Measurements from ENCODE around the gene CD58.
A peak's percentile ranks its signal among the peaks of the same experiment; 100 is the strongest.

The CD58 gene

DNA sequence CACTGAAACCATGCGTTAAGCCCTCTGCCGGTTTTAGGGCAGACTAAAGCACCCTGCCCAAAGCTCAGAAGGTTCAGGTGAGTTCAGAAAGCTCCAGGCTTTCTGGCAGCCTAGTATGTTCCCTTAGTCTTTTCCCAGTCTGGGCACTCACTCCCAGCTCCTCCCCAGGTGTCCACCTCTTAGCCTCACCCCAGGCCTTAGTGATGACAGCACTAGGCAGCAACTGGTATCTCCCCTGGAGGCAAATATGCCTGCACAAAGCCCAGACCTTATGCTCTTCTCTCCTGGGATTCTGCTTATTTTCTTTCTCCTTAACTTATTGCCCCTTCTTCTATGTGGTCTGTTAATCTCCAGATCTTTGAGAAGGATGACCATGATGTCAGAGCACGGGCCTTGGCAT, 80.2 kb downstream of the CD58 start:
- DNase-seq = no peak

DNA sequence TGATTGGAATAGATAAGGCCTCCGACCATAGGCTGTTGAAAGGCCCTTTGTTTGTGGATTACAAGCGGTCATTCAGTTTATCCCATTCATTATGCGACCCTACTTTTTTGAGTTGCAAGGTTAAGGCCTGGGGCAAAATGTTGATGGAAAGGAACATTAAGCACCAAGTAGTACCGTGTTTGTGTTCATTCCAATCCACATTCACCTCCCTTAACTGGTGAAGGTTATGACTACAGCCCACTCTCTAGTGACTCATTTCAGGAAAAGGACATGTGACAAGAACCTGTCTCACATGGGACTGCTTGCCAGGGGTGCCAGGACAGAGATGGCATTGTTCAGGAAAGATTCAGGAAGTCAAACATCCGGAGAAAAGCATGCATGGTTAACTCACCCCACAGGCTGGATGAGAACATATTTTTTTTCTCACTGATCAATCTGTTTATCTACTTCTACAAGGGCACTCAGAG, 81.6 kb downstream of the CD58 start:
- DNase-seq = no peak

- DNase-seq = no peak
Measured at GRCh38 chr1:116488071-116488470, 82.8 kb downstream of the CD58 start.

- DNase-seq = no peak
Measured at GRCh38 chr1:116487583-116487982, 83.2 kb downstream of the CD58 start.

DNA sequence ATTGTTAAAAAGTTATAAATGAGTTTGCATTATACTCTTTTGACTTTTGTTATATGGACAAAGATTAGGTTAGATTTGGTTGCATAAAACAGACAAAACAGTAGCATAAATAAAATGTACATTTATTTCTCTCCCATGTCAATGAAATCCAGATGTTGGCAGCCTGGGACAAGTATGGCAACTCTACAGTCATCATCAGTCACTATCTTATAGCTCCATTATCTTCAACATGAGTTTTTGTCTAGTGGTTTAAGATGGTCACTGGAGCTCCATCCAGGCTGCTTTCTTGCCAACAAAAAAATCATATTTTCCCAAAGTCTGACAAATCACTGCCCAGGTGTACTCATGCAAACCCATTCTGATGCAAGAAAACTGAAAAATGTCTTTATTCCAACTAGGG, 83.8 kb downstream of the CD58 start:
- DNase-seq = no peak

GRCh38 chr1:116486424-116486823, 84.4 kb downstream of the CD58 start:
- DNase-seq = no peak

DNA sequence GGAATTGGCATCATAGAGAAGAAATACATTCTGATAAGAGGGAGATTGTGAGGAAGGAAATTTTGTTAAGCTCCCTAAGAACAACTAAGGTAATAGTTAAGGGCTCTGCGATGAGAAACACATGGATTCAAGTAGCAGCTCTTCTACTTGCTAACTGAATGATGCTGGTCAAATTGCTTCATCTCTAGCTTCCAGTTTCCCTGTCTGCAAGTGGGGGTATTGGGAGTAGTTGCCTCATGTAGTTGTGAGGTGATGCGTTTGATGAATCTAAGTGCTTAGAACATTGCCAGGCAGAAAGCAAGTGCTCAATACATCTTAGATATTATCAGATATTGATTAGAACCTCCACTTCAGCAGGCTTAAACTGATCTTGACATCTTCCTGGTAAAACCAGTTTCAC, 84.8 kb downstream of the CD58 start:
- no peak for DNase-seq

GRCh38 chr1:116485071-116485735, 85.6 kb downstream of the CD58 start:
- DNase-seq = peak; percentile 72

- DNase-seq = no peak
Measured at GRCh38 chr1:116483481-116484309, 87.1 kb downstream of the CD58 start.

DNA sequence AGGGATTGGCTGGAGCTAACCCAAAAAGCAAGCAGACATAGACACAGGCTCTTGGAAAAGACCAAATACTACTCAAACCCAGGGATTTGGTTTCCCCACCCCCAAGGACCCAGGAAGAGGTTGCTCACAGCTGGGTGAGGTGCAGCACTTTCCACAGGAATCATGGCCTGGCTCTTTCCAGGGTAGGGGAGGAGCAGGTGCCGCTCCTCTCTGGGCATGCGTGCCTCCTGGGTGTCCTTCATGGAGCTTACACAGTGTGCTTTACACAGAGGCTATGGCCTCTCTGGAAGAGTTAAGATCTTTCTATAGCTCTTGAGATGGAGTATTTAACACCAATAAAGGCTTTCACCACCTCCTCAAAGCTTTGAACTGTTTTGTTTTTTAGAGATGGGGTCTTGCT, 88.3 kb downstream of the CD58 start:
- no peak for DNase-seq

GRCh38 chr1:116481934-116482333, 88.9 kb downstream of the CD58 start:
- no peak for DNase-seq

- DNase-seq = no peak
Measured at GRCh38 chr1:116478621-116479020, 92.2 kb downstream of the CD58 start.

DNA sequence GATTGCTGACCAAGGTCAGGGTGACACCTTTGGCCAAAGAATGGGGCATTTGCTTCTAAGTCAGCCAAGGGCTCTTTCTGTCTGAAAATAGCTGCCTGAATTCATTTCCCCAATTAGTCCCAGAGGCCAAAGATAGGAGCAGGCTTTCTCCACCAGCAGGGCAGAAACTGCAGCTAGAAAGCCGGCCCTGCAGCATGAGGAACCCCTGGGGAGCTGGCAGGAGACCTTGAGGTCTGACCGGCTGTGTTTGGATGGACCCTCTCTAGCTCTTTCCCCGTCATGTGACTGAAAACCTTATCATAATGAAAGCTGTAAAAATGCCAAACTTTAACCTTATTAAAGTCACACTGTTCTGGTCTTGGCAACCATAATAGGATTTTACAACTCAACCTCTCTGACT, 93.4 kb downstream of the CD58 start:
- DNase-seq = no peak

DNA sequence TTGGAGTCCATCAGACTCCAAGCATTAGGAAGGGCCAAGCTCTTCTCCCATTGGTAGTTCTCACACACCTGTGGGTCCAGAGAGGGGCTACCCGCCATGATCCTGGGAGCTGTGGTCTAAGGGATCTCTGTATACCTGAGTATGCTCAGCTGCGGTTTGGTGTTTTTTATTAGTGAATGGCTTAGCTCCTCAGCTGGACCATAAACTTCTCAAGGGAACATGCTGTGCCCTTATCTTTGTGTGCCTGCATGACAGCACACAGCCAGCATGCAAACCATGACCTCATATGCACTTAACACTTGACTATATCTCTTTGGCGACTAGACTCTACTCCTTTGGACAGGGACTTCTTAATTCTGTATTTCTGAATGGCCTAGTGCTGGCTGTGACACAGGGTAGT, 94.5 kb downstream of the CD58 start:
- DNase-seq = no peak

- no peak for DNase-seq
Measured at GRCh38 chr1:116475850-116476218, 95.0 kb downstream of the CD58 start.

GRCh38 chr1:116474921-116475849, 95.6 kb downstream of the CD58 start:
- DNase-seq = no peak

DNA sequence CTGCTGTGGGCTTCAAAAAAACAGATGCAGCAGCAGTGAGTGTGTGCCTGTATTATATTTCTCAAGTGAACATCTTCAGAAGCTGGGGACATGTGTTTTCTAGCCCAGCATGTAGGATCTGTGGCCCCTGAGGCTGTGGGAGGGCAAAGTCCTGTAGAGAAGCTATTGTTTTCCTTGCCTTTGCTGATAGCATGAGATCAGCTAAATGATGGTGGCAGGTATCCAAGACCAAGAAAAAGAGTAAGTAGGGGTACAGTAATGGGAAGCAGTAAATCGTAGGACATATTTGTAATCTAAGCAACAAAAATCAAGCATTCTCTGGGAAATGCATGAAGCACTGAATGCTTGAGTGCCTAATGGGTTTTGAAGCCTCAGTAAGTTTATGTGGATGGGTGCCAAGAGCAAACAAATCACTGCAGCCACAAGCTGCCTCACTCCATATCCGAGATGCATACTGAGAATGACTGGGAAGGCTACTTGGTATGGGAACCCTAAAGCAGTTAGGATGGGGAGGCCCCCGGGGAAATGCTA, 98.3 kb downstream of the CD58 start:
- DNase-seq = peak; percentile 87

DNA sequence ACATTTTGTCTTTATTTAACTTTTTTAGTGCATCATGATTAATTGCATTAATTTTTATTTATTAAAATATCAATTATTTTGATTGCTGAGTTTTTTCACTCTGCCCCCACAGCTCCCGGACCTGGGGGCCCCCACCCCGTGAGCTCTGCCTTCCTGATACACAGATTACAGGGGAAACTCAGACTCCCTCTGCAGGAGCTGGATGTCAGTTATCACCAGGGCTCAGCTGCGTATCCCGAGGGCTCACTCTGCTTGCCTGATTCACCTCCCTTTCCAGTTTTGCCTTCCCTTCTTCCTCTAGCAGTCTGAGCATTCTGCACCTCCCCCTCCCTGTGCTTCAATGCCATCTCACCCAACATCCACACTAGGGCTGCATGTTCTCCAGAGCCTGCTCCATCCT, 99.6 kb downstream of the CD58 start:
- DNase-seq = no peak

DNA sequence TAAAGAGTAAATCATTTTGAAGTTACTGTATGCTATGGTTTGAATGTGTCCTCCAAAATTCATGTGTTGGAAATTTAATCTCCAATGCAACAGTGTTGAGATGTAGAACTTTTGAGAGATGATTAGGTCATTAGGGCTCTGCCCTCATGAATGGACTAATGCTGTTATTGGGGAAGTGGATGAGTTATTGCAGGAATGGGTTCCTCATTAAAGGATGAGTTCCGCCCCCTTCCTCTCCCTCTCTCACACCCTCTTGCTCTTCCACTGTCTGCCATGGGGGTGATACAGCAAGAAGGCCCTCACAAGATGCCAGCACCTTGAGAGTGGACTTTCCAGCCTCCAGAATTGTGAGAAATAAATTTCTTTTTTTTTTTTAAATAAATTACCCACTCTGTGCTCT, 100.2 kb downstream of the CD58 start:
- no peak for DNase-seq

- DNase-seq = no peak
Measured at GRCh38 chr1:116466810-116467557, 103.8 kb downstream of the CD58 start.

GRCh38 chr1:116465845-116466685, 104.8 kb downstream of the CD58 start:
- DNase-seq = peak; percentile 49

DNA sequence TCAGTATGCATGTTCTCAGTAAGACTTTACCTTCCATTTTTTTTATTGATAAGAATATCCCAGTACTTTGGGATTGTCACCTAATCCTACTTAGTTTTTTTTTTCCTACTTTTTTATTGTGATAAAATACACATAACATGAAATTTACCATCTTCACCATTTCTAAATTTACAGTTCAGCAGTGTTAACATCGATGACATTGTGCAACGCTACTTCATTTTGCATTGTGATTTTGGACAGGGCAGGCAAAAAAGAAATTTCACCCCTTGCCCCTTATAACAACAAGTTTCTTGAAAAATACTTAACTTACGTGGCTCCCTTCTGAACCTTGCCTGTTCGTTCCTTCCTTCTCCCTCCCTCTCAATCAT, 105.4 kb downstream of the CD58 start:
- no peak for DNase-seq
